PC-9 (cell line): ENCODE data around the gene FAM180B. TPM values are rescaled to one million over a fixed set of nuclear protein-coding genes. Genes with fewer than 3 reads are reported as not detected.

ENCODE experiments used
- BruUV-seq: library from RNA; stranded (reverse); fragments of 400-500 nt; replicated peaks from 2 replicates; lab custom pipeline; 2021; lab: Mats Ljungman, UMichigan
- CTCF ChIA-PET: fragments of 300-600 bp; sonication (Branson Sonifier 250); formaldehyde crosslinking; loops from one replicate; lab custom pipeline; 2022; ENCODE audit warnings: antibody characterized with exemption; lab: Charles Lee
- POLR2A ChIA-PET: fragments of 300-600 bp; sonication (Branson Sonifier 250); formaldehyde crosslinking; loops from one replicate; lab custom pipeline; 2022; ENCODE audit warnings: antibody characterized with exemption; ENCODE audit not compliant: unreplicated experiment; lab: Charles Lee
- DNase-seq, 2 experiments: peaks; one replicate each; pipeline versions ENCODE4 v3.0.0 to v3.0.0-alpha.2; 2015 to 2022; ENCODE audit warnings: mixed read lengths in 1 of 2
- H2AFZ ChIP-seq: fragments of 200-600 bp; sonication (generic); 2 replicates; pipeline ENCODE4 v1.8.1; 2017; ENCODE audit warnings: antibody characterized with exemption
- H3F3A ChIP-seq: fragments of 200-600 bp; sonication (generic); 2 replicates; pipeline ENCODE4 v1.8.1; 2017; ENCODE audit warnings: antibody characterized with exemption, mild to moderate bottlenecking, low read depth; ENCODE audit not compliant: insufficient read depth
- H3K27ac ChIP-seq: fragments of 200-600 bp; sonication (generic); 2 replicates; pipeline ENCODE4 v1.6.1; 2016; ENCODE audit warnings: mixed run types
- H3K27me3 ChIP-seq: fragments of 200-600 bp; sonication (generic); 2 replicates; pipeline ENCODE4 v1.6.1; 2016; ENCODE audit warnings: low read depth, mixed run types; ENCODE audit not compliant: insufficient read depth
- H3K36me3 ChIP-seq: fragments of 200-600 bp; sonication (generic); 2 replicates; pipeline ENCODE4 v1.6.1; 2016; ENCODE audit warnings: low read depth, mixed run types
- H3K4me1 ChIP-seq: fragments of 200-600 bp; sonication (generic); replicated peaks from 2 replicates; pipeline ENCODE4 v1.6.1; 2016; ENCODE audit warnings: mixed run types; ENCODE audit not compliant: insufficient read depth
- H3K4me2 ChIP-seq: fragments of 200-600 bp; sonication (generic); 2 replicates; pipeline ENCODE4 v1.6.1; 2017; ENCODE audit warnings: mixed run types
- H3K4me3 ChIP-seq: fragments of 200-600 bp; sonication (generic); 2 replicates; pipeline ENCODE4 v1.6.1; 2016; ENCODE audit warnings: mixed run types
- H3K79me2 ChIP-seq: fragments of 200-600 bp; sonication (generic); 2 replicates; pipeline ENCODE4 v1.6.1; 2017; ENCODE audit warnings: low read depth, mixed run types
- H3K9me2 ChIP-seq: fragments of 200-600 bp; sonication (generic); 2 replicates; pipeline ENCODE4 v1.8.1; 2017; ENCODE audit warnings: mild to moderate bottlenecking; ENCODE audit not compliant: insufficient read depth
- H3K9me3 ChIP-seq: fragments of 200-600 bp; sonication (generic); 2 replicates; pipeline ENCODE4 v1.8.1; 2016; ENCODE audit warnings: low read depth; ENCODE audit not compliant: insufficient read depth
- H4K20me1 ChIP-seq: fragments of 200-600 bp; sonication (generic); 2 replicates; pipeline ENCODE4 v1.8.1; 2017; ENCODE audit not compliant: insufficient read depth
- CTCF ChIP-seq: fragments of 200-600 bp; sonication (generic); conservative IDR thresholded peaks from 2 replicates; pipeline ENCODE4 v1.6.1; 2017; ENCODE audit warnings: mixed run types, antibody characterized with exemption, mild to moderate bottlenecking, moderate library complexity
- EZH2 ChIP-seq: fragments of 200-600 bp; sonication (generic); IDR thresholded peaks from 2 replicates; pipeline ENCODE4 v1.8.0; 2017; ENCODE audit warnings: antibody characterized with exemption, low read depth
- intact Hi-C: fragments of 100-400 bp; cut with micrococcal nuclease; formaldehyde crosslinking; loops from one replicate; pipeline ENCODE4 v1.10.0; 2022; ENCODE audit not compliant: unreplicated experiment
- total RNA-seq: library from RNA; stranded (reverse); gene quantifications from 2 replicates; pipeline ENCODE4 v1.2.3, GENCODE V29; 2021

FAM180B gene
- total RNA-seq, 1 experiment from 2014 or later = not detected

- peak overlapping the region; percentile 80 for H3K4me3 ChIP-seq
- peaks cover 24% of the 10 kb centered on the region for H3K4me1 ChIP-seq
- ChIA-PET POLR2A (interaction anchor here (0.6 kb wide), 1 partner anchor 50 kb away, joined by 10 read pairs; no protein-coding TSS in a partner anchor), CTCF (interaction anchor here (1.4 kb wide), 1 partner anchor 84 kb away, joined by 3 read pairs; no protein-coding TSS in a partner anchor)
- TF ChIP-seq CTCF (peak; percentile 48; the same call in 1 of the 2 replicates), EZH2 (no peak)
- no peaks in the 10 kb centered on the region for H3K27me3 ChIP-seq
- H3F3A ChIP-seq = peaks cover 33% of the 10 kb centered on the region; the same call in 1 of the 2 replicates
- H3K9me2 ChIP-seq = 0 out of 2 replicates have a peak, but pooled peaks cover 5% of the 10 kb centered on the region
- no peaks in the 10 kb centered on the region for H3K9me3 ChIP-seq
- peak overlapping the region; percentile 87 for H3K27ac ChIP-seq
- peaks cover 20% of the 10 kb centered on the region for H3K36me3 ChIP-seq
- intact Hi-C loops = loop anchor here (5.0 kb wide), 2 partner anchors 84 to 124 kb away; partner anchors contain the start of gene PSMC3
- DNase-seq = no peak
- H3K79me2 ChIP-seq = peaks cover 65% of the 10 kb centered on the region
- H3K4me2 ChIP-seq = peak overlapping the region; percentile 77
- BruUV-seq = no TSS peak
- peaks cover 48% of the 10 kb centered on the region for H4K20me1 ChIP-seq
- H2AFZ ChIP-seq = no peak overlapping the region
These were observed 35.4 kb upstream of the FAM180B start for GRCh38 chr11:47551086-47551485.

GRCh38 chr11:47552056-47552565 lies 34.4 kb upstream of the FAM180B start:
- H3K27me3 ChIP-seq = no peaks in the 10 kb centered on the region
- peaks cover 24% of the 10 kb centered on the region for H3K4me1 ChIP-seq
- H3K36me3 ChIP-seq = peaks cover 20% of the 10 kb centered on the region
- POLR2A ChIA-PET = interaction anchor here (0.6 to 0.9 kb wide), 4 partner anchors 8 to 318 kb away, joined by 3 to 5 read pairs (median 4); no protein-coding TSS in a partner anchor
- peak overlapping the region; percentile 77 for H3K4me2 ChIP-seq
- TF ChIP-seq EZH2 (no peak), CTCF (no peak)
- peak; percentile 38 to 65 for DNase-seq
- H3K9me2 ChIP-seq = 0 out of 2 replicates have a peak, but pooled peaks cover 5% of the 10 kb centered on the region
- peak overlapping the region; percentile 87 for H3K27ac ChIP-seq
- BruUV-seq = no TSS peak
- H4K20me1 ChIP-seq = peaks cover 40% of the 10 kb centered on the region
- peaks cover 33% of the 10 kb centered on the region; the same call in 1 of the 2 replicates for H3F3A ChIP-seq
- peak overlapping the region; percentile 80 for H3K4me3 ChIP-seq
- intact Hi-C loops = loop anchor here (5.0 kb wide), 2 partner anchors 85 to 125 kb away; partner anchors contain the start of gene PSMC3
- H2AFZ ChIP-seq = peak overlapping the region; percentile 89
- H3K9me3 ChIP-seq = no peaks in the 10 kb centered on the region
- peaks cover 56% of the 10 kb centered on the region for H3K79me2 ChIP-seq
- CTCF ChIA-PET = interaction anchor here (0.6 to 1.4 kb wide), 3 partner anchors 11 to 85 kb away, joined by 3 to 4 read pairs (median 3); no protein-coding TSS in a partner anchor

- ChIA-PET CTCF (interaction anchor here (0.5 to 1.0 kb wide), 17 partner anchors 11 to 495 kb away, joined by 3 to 11 read pairs (median 4); no protein-coding TSS in a partner anchor), POLR2A (interaction anchor here (0.5 to 0.9 kb wide), 4 partner anchors 9 to 296 kb away, joined by 4 to 14 read pairs (median 5); no protein-coding TSS in a partner anchor)
- Histone ChIP-seq H3K79me2 (peaks cover 49% of the 10 kb centered on the region), H3K4me2 (peak within 1 kb of the TSS; percentile 97), H3K27me3 (no peaks in the 10 kb centered on the region), H3F3A (peaks cover 33% of the 10 kb centered on the region; the same call in 1 of the 2 replicates), H3K9me3 (no peaks in the 10 kb centered on the region), H3K4me3 (peak within 1 kb of the TSS; percentile 80), H4K20me1 (peaks cover 33% of the 10 kb centered on the region), H3K9me2 (0 out of 2 replicates have a peak, but pooled peaks cover 5% of the 10 kb centered on the region), H2AFZ (peak within 1 kb of the TSS; percentile 89), H3K4me1 (peaks cover 24% of the 10 kb centered on the region), H3K27ac (peak within 1 kb of the TSS; percentile 87), H3K36me3 (peaks cover 20% of the 10 kb centered on the region)
- DNase-seq = peak; percentile 77 to 96
- intact Hi-C loops = loop anchor here (1.0 to 5.0 kb wide), 4 partner anchors 12 to 125 kb away; partner anchors contain the start of gene PSMC3
- no TSS peak for BruUV-seq
- TF ChIP-seq CTCF (peak; percentile 85), EZH2 (no peak)
These were observed 33.7 kb upstream of the FAM180B start, which contains the start of gene CELF1 for GRCh38 chr11:47552566-47553405. TSS of gene CELF1 (minus strand) at chr11:47553132. CDS start at chr11:47499523, 53,609 bp downstream.
